Activated naive CD4-positive, alpha-beta T cell (primary cell): Measurements from ENCODE around the gene CCDC85A.

Source experiments
- DNase-seq, 4 experiments: peaks; one replicate each; lab custom pipeline; 2025; lab: John Stamatoyannopoulos, UW

The CCDC85A gene

DNA sequence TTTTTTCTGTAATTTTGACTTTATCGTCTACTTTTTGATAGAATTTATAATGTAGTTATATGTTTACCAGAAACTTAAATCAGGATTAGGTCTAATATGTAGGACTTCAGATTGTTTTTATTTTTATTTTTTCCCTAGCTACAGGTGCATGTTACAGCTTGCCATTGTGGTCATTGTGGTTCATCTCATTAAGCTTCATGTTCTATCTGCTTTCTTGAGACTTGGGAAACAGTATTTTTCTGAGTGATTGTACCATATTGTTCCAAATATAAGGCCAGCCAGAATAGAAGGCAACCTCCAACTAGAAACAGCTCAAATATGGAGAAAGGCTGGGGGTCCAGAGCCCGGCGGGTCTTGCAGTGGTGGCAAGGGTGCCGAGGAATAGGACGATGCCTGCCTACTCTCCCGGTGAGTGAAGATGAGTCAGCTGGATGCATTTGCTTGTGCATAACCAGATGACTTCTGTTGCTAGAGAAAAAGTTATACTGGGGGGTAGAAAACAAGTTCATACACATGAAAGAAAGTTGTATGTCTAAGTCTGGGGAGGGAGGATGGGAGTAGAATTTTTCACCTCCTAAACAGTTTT, 188.4 kb downstream of the CCDC85A start:
- DNase-seq: no peak

DNA sequence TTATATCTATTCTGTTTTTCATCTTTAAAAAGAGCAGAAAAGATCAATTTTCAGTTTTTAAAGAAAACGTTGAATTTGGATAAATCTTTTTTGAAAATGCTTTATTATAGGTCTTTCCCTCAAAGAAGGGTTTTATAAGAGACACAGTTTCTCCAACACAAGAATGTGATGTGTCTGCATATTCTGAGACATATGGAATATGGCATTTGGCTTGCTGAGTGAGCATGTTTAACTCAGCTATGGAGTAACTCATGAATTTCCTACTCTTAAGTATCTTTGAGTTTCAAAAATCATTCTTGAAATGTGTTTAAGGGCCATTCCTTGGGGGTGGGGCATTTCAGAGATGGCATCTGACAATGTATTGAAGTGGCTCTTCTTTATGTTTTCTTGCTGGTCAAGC, 191.5 kb downstream of the CCDC85A start:
- no peak for DNase-seq

DNA sequence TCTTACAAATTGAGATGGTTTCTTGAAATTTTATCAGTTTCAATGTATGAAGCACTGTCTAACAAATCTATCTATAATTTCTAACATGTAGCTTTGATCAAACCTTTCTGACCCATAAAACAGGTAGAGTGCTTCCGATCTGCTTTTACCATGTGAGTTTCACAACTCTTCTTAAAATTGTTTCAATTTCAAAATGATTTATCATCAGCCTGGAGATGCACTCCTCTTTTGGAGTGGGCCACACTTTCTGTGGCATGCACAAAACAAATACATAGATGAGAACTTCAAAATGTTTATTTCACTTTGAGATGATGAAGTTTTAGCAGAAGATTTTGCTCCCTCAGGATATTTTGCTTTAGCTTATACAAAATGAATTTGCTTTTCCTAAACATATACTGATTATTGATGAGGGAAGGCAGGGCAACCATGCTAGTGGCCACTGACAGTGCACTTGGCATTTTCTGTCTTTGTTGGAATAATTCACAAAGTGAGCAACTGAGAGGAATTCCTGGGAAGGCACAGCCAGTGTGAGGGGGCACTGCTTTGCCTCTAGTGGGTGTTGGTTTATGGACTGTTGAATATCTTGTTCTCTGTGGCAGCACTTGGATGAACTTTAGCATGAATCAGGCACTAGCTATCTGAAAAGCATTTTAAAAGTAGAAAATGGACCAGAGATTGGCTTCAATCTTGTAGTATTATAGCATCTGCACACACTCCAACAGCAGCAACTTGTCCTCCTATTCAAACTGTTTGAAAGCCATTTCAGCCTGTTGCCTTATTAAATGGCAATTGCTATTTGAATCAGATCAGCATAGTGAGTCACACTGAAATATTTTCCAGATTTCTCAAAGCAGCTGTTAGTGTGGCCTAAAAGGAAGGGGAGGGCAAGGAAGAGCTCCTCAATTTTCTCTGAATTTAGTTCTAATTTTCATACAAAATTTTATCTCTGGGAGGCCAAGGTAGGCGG, 193.2 kb downstream of the CCDC85A start:
- DNase-seq: no peak

DNA sequence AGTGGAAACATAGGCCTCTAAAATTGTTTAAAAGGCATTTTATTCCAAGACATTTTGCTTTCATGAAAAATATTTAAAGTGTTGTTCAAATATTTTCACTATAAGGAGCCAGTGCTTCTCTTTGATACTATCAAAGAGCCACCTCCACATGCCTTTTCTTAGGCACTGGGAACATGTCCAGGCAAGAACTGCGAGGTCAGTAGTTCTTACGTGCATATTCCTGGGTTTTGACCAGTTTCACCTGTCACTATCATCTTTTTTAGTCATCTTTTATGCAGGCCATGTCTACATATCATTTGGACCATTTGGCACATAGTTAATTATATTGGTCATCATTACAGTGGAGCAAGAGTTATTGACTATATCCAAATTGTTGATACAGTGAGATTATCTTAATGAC, 195.3 kb downstream of the CCDC85A start:
- no peak for DNase-seq

DNA sequence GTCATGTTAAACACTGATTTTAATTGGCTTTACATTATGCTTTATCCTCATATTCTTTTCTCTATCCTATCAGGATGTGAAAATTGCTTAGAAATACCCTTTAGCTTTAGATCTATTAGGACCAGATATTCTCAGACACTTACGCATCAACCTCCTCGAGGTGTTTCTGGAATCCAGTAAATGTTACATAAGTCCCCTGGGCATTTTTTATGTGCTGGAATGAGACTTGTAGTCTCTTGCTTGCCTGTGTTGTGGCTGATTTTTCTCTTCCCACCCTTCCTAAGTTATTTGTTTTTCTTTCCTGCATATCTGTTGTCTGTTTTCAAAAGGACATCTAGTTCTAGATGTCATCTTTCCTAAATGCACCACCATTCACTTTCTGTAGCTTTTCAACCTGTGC, 197.1 kb downstream of the CCDC85A start:
- DNase-seq: no peak

DNA sequence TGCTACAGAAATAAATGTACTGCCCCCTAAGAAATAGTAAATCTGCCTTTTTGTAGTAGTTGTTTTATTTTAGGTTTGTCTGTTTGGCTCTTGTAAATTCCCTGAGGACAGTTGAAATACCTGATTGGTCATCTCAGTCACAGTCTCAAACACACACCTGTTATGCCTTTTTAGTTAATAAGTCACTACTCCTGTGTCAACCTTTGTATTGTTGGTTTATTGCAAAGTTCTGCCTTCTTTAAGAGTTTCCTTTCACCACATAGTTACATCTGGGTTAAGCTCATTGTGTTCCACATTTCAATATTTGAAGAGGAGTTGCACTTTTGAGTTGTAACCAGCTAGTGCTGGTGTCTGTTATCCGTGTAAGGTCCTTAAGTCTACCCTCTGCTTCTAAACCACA, 198.7 kb downstream of the CCDC85A start:
- DNase-seq: no peak

DNA sequence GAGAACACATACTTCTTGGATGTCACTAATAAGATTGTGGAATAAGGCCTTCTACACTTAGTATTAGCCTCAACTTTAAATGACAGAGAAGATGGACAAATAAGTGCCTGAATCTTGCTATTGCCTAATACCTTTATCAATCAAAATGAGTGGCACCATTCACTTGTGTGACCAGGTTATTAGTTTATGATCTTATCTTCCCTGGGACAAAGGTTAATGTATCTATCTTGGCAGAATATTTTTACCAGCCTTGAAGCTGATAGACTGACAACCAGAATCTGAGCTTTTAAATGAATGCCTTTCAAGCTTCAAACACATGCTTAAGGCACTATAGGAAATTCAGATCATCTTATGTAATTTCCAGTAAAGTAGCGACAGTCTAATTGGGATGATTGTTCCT, 202.9 kb downstream of the CCDC85A start:
- no peak for DNase-seq

DNA sequence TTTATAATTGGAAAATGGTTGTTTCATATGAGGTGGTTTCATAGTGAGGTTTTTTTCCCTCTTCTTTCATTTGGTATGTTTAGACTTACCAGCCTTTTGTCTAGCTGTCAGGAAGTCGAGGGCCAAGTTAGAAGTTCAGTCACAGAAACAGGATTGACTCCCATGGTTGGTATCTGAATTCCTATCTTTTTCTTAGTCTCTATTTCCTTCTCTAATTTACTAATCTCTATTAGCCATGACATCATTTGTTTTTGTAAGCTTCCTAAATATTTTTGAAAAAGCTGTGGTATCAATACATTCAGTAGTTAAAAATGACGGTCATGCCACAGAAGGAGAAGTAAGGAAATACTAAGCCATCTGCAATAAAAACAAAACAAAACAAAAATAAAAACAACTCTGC, 206.9 kb downstream of the CCDC85A start:
- DNase-seq: no peak

DNA sequence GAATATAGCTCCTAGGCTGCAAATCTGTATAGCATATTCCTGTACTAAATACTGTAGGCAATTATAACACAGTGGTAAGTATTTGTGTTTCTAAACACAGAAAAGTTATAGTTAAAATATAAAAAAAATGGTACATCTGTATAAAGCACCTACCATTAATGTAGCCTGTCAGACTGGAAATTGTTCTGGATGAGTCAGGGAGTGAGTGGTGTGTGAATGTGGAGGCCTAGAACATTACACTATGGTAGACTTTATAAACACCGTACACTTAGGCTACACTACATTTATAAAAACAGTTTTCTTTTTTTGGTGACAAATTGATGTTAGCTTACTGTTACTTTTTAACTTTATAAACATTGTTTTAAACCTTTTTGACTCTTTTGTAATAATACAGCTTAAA, 226.3 kb downstream of the CCDC85A start:
- DNase-seq: no peak

DNA sequence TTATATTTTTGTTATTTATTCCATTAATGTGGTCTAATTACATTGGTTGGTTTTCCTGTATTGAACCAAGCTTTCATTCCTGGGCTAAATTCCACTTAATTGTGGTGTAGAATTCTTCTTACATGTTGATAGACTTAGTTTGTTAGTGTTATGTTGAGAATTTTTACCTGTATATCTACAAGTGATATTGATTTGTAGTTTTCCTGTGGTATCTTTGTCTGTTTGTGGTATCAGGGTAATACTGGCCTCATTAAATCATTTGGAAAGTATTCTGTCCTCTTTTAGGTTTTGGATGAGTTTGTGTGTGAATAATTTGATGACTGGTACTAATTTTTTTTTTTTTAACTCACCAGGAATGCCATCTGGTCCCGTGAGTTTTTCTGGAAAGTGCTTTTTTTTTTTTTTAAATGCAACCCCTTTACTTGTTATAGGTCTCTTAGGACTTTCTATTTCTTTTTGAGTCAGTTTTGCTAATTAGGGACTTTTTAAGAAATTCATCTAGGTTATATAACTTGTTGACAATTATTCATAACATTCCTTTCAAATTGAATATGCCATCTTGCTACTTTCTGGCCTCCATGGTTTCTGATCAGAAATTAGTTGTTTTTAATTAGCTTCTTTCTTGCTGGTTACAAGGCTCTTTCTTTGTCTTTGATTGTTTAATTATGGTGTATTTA, 232.8 kb downstream of the CCDC85A start:
- DNase-seq: no peak
